ENCODE results near the gene POLRMT.

- TF ChIP-seq CTCF (conservative IDR thresholded peaks at IDR 0.05) (no peak), ZFX (IDR thresholded peaks at IDR 0.05) (no peak)
These were observed 25.0 kb downstream of the POLRMT start for GRCh38 chr19:608155-609003.

Data from C4-2B (cell line).